Epidermal melanocyte (primary cell): ENCODE measurements around the gene PIP4K2A.
"Not testable (repeated sequence)": the region's sequence is repeated elsewhere in the genome, so short reads cannot be mapped to it uniquely, and the experiment has no call there.

Source experiments
- DNase-seq: peaks from one replicate; pipeline ENCODE4 v3.0.0; 2011; ENCODE audit warnings: low spot score; ENCODE audit not compliant: insufficient read length

The PIP4K2A gene

DNA sequence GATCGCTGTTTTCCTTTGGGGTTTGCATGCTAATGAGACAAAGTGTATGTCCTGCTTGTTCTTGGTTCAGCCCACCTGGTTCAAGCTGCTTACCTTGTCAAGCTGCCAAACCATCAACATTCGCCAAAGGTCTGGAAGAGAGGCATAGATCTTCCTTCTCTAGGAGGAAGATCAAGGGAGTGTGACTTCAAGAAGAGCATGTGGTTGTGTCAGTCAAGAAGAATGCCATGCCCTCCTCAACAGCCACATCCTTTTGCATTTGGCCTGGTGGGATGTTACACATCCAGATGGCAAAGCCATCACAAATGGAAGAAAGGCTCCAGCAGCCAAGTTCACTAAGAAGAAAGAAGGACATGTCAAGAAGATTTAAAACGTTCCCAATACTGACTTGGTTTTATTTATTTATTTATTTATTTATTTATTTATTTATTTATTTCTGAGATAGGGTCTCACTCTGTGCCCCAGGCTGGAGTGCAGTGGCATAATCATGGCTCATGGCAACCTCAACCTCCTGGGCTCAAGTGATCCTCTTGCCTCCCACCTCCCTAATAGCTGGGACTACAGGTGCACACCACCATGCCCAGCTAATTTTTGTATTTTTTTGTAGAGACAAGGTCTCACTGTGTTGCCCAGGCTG, 5.1 kb upstream of the PIP4K2A start:
- no peak for DNase-seq

DNA sequence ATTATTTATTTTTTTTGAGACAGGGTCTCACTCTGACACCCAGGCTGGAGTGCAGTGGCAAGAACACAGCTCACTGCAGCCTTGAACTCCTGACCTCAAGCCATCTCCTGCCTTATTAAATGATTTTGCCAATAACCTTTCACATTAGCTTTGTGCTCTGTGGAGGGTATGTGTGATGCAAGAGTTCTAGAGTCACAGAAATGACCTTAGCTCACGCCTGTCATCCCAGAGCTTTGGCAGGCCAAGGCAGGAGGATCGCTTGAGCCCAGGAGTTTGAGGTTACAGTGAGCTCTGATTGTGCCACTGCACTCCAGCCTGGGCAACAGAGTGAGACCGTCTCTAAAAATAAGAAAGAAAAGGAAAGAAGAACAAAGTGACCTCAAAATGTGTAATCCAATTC, 4.3 kb upstream of the PIP4K2A start:
- not testable (repeated sequence) for DNase-seq

DNA sequence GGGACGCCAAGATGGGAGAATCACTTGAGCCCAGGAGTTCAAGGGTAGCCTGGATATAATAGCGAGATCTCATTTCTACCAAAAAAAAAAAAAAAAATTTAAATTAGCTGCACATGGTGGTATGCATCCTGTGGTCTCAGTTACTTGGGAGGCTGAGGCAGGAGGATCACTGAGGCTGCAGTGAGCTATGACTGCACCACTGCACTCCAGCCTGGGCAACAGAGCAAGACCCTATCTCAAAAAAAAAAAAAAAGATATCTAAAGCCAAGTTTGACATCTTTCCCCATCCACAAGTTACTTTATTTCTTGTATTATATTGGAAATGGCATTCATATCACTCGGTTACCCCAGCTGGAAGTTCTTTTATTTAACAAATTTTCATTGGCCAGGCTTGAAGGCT, 3.4 kb upstream of the PIP4K2A start:
- DNase-seq, result no peak

DNA sequence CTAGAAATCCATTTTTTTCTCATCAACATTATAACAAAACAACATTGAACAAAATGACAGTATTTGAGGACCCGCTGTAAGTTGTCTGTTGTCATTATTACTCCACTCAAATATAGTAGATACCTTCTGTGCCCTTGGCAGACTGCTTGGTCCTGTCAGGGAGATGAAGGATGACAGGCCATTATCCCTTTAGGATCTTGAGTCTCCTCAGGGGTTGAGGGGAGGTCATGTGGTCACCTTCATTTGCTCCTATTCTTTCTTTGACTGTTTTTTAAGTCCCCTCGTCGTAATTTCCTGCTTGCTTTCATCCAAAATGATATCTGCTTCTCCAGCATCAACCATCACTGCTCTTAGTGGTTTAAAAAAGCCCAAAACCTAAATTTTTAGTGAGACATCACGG, 2.6 kb upstream of the PIP4K2A start:
- no peak for DNase-seq

DNA sequence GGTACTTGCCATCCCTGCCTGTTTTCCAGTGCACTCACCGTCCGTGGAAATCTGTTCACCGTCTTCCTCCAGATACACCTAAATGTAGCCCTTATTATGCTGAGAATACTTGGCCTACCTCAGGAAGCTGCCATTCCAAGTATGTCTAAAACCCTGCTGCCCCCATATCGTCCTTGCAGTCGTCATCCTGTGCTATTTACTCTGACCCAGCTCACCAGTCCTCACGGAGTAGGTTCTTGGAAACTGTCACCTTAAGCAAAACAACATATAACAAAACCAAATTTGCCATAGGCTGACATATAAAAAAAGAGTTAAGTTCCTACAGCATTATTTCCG, 880 bp upstream of the PIP4K2A start:
- DNase-seq, result no peak

DNA sequence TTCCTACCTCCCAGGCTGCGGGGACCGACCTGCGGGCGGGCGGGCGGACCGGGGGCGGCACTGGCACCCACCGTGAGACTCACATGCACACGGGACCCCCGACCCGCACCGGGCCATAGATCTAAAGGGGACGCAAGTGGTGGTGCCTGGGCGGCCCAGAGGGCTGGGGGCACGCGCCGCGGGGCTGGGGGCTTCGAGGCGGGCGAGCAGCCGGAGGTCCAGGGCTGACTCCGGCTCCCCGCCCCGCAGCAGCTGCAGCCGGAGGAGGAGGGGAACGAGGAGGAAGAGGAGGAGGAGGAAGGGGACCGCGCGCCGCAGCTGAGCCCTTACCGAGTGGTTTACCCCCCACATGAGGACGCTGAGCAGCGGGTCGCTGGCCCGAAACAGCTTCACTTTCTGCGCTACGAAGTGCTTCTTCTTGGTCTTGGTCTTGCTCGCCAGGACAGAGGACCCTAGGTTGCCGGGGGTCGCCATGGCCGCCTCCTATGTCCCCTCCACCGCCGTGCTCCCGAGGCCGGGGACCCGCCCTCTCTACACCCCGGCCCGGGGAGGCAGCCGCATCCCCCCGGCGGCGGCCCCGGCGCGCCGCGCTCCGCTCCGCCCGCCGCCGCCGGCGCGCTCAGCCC, 412 bp downstream of the PIP4K2A start:
- no peak for DNase-seq

DNA sequence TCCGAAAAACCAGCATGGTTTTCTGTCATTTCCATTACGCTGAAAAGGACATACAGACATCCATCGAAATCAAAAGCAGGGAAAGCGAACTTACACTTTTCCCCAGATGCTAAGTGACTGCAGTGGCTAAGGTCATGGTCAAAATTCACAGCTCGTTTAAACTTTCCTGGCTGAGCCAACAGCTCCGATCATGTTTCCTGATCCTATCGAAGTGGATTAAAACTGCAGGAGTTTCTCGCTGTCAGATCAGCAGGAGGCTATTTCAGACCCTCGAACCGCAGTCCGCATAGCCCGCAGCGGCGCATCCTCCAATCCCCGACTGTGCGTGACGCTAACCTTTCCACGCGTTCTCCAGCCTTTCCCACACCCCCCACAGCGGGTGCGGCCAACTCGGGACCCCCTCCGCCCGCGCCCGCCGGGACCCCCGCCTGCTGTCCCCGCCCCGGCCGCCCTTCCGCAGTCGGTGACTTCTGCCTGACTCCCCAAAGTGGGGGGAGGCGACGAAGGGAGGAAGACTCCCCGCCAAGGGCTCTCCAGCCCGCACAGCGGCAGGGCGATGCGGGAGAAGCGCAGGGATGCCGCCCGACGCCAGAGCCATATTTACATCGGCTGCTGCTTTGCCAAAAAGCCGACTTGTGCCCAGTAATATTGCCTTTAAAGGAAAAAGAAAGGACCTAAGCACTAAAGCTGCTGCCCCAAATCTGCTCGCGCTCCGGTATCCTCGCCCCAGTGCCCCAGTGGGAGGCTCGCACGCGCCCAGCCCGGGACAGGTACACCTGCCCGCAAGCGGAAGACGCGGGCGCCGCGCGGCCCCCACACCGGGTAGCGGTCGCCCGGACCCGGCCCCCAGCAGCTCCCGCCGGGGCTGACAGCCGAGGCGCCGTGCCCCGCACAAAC, 1.2 kb downstream of the PIP4K2A start:
- DNase-seq, result no peak

DNA sequence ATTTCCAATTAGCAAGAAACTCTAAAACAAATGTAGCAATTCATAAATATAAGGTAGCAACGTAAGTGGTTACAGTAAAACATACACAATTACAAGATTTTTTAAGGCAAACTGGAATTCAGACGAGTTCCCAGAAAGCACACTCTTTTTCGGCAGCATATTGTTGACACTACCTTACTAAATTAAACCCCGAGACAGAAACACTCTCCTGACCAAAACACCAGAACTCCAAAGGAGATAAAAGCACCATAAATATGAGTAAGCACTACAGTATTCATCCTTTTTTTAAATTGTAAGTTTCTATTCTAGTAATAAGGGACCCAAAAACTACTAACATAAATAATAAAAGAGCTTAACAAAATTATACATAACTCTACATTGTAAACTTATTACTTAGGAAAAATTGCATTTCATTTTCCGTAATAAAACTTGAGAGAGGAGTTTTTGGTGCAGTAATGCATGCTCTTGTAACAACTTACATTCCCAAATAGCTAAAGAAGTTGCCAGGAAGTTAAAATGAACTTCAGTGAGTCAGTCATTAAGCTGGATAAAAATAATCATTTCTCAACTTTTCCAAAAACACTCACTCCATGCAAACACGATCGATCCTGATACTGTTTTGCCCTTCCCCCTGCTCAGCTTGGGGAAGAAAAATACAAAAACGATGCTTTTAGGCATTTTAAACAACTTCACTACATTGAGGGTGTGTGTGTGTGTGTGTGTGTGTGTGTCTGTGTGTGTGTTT, 2.0 kb downstream of the PIP4K2A start:
- no peak for DNase-seq

DNA sequence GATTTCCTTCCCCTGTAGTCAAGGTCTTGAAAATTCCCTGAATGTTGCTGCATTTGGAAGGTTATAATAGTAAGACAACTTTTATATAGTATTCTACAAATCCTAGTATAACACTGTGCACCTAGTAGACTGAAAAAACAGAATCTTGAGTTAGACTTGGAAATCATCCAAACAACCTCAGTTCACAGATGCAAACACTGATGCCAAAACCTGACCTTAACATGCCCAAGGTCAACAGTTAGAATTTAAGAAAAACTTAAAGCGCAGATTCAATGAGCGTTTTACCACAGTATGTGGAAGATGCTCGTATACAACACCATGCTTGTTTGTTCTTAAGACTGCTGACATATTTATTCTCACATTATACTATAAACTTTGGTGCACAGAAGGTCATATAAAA, 3.0 kb downstream of the PIP4K2A start:
- no peak for DNase-seq

DNA sequence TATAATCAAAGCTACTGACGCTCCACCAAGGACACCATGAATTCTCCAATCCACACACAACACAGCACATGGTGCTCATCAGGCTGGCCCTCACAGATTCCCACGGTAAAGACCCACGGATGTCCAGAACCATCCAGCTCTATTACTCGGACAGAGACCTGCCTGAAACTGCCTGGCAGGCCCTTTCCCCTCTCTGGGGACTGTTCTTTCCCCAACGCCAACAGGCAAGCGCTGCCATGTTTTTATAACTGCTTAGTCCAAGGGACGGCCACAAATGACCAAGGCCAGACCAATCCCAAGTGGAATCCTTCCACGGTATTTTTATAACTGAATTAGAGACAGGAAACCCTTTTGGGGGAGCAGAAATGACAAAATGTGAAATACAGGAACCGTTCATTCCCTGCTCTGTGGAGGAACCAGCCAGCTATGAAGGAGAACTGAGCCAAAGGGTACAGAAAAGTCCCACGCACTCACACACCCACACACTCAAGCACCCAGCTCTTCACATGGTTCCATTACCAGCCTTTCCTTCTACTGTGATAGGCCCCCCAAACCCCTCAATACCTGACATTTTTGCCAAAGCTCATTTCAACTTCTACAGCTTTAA, 4.1 kb downstream of the PIP4K2A start:
- no peak for DNase-seq

DNA sequence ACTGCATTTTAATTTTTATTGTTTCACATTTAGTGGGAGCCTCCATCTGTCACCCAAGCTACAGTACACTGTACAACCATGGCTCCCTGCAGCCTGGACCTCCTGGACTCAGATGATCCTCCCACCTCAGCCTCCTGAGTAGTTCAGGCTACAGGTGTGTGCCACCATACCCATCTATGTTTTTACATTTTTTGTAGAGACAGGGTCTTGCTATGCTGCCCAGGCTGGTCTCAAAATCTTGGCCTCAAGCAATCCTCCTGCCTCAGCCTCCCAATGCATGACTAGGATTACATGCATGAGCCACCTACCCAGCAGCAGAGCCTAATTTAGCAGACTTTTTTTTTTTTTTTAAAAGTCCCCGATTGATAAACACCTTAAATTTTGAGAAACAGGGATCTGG, 5.6 kb downstream of the PIP4K2A start:
- no peak for DNase-seq

DNA sequence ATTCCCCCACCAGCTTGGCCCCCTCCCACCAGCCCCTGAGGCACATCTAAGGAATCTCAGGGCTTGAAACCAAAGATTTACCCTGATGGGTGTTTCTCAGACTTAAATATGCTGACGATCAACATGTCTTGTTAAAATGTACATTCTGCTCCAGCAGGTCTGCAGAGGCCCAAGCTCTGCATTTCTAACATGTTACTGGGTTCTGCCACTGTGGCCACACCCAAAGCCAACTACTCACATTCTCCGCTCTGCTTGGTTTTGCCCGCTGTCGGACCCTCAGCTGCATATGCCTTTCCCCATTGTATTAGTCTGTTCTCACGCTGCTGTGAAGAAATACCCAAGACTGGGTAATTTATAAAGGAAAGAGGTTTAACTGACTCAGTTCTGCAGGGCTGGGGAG, 8.9 kb downstream of the PIP4K2A start:
- DNase-seq, result no peak

DNA sequence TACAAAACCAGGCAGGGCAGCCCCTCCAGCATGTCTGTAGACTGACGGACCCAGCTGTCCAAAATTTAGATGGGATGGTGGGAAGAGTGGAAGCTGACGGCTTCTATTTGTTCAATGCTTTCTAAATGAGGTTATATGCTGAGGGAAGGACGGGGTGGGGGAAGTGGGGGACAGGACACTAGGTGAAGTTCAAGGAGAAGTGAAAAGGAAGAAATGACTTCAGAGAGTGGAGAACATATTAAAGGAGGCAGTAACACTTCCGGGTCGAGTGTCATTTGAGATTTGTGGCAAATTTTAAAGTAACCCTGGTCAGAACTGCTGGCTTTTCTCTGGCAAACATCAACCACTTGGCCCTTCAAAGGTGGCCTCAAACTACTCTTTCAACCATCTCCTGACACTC, 9.4 kb downstream of the PIP4K2A start:
- no peak for DNase-seq

DNA sequence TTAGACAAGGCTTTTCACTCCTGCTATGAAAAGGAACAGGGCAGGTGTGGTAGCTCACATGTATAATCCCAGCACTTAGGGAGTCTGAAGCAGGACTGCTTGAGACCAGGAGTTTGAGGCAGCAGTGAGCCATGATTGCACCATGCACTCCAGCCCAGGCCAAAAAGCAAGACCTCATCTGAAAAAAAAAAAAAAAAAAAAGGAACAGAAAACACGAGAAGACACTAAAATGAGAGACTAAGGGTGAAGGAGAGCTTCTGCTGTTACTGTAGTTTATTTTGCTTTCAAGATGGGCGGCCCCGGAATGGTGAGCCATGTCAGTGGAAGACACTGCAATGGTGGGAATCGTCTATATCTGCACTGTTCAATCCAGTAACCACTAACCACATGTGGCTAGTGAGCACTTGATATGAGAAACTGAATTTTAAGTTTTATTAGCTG, 9.9 kb downstream of the PIP4K2A start:
- DNase-seq, result no peak

DNA sequence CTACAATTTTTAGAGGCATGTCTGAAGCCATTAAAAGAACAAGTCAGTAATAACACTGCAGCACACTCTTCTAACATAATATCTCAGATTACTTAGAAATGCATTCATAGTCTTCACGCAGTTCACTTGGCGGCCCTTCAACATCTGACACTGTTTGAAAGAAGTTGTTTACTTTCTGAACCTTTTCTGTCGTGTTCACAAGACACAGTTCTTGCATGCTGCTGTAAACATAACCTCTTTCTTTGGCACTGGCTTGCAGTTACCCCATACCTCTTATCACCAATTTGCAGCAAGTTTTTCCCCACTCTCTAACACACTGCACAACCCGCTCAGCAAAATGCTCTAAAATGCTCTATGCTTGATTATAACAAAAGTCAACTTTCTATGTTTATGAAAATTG, 12.0 kb downstream of the PIP4K2A start:
- no peak for DNase-seq

DNA sequence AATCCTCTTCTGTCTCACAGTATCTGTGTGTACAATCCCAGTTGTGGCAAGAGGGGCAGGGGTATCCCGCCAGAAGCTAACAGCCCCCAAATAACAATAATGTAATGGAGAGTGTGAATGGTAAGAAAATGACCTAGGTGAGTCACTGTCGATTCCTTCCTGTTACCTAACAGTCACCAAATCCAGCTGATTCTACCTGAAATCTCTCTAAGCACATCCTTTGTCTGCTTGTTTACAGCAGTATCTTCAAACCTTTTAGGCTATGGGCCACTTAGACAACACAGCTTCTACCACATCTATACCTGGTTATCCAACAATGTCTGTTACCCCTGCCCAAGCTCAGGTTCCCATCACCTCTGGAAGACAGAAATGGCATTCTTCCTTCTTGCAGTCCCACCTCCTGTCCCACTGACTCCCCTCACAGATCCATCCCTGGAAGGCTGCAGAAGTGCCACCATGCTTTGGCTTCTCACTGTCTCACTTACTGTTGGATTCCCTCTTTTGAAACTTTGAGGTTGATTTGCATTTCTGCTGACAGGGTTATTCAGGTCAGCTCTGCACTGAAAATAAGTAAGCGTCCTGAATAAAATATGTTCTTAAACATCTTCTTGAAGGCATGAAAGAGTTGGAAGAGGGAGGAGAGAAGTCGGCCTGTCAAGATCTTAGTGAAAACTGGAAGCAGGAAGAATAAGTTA, 13.1 kb downstream of the PIP4K2A start:
- no peak for DNase-seq

DNA sequence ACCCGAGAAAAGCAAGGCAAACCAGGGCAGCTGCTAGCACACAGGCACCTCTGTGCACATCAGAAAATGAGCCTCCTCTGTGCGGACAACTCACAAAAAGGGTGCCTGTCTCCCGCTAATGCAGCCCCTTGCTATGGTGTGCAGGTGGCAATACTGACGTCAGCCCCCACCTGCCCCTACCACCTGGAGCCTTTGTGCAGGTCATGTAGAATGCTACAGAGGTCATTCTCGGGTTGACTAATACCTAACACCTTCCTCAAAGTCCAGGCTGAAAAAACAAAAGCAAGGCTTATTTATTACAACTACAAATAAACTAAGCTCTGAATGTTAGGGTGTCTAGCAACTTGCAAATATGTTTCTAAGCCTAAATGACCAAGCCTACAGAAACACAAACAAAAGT, 13.9 kb downstream of the PIP4K2A start:
- DNase-seq, result no peak

DNA sequence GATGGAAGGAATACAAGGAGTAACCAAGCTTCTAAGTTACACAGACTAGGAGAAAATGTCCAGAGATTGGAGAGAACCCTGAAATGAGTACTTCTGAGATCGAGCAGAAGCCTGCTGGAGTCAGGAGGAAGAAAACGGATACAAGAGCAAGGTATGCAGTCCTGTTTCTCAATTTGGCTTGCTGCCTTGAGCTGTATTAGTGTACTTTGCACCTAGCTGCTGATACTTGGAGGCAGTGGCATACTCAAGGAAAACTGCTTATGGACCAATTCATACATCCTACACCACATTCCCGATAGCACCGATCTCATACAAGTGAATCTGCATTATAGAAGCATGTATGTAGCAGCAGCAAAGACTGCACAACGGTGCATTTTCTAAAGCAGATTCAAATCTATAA, 14.4 kb downstream of the PIP4K2A start:
- DNase-seq, result no peak

DNA sequence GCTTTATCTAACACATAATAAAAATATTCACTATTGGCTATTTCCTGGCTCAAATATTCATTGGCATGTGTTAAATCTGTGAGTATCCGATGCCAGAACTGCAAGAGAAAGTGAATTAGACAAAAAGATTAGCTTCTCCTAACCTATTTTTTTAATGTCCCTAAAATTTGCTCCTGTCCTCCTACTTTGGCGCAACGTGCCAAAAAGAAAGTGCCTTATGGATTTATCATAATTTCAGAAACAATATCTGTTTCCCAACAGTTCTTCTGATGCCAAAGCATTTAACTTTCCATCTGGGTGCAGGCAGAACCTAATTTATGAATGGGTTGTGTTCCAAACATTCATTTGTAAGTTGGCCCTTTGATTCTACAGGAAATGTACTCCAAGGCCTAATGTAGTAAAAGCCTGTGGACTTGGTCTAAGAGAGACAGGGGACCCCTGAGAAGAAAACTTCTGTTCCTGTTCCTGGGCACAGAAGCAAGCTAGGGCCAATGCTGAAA, 15.4 kb downstream of the PIP4K2A start:
- no peak for DNase-seq

DNA sequence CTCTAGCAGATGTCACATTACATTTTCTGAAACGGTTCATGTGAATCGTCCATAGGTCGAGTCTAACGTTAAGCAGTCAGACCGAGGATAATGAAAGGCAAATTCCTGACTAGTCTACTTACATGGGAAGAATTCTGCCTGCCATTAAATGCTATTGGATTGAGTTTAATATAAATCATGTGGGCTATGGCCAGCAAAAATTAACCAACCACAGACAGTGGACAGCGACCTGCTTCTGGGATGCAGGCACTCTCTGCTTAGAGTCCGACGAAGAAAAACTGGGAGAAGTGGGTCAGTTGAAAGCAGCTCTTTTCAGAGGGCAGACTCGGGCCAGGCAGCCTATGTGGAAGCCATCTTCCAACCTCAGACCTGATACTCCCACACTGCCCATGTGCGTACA, 16.6 kb downstream of the PIP4K2A start:
- DNase-seq, result no peak

DNA sequence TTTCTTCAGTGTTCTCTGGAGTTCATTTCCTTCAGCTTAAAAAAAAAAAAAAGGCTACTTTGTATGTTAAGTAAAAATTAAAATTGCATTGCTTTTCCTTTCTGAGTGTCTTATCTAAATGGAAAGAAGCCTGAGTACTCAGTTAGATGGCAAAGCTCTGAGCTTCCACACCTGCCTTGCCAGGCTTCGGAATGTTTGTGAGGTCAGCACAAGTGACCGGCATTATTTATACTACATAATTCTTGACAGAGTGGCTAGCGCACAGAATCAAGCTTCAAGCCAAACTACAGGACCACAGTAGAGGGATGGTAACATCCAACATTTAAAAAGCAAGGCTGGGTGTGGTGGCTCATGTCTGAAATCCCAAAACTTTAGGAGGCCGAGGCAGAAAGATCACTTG, 17.3 kb downstream of the PIP4K2A start:
- no peak for DNase-seq
